Body of pancreas (tissue), 4 donors: Measurements from ENCODE around the gene DSTN. TPM values are rescaled to one million over a fixed set of nuclear protein-coding genes. Genes with fewer than 3 reads are reported as not detected.
A peak's percentile ranks its signal among the peaks of the same experiment; 100 is the strongest.

ENCODE experiments used
- ATAC-seq: fragments of 150-250 bp; one replicate; pipeline ENCODE4 v1.9.1; 2016
- DNase-seq, 4 donors: peaks; one replicate each; pipeline ENCODE4 v3.0.0-alpha.2; 2019
- H3K27ac ChIP-seq, 4 donors: fragments of 200-600 bp; sonication (generic); 1 replicate in 3 of 4; 2 replicates in 1 of 4; pipeline versions ENCODE4 v1.5.1 to v1.6.1; 2016 to 2019; ENCODE audit warnings: mild to moderate bottlenecking in 1 of 4, mixed read lengths in 1 of 4, moderate library complexity in 1 of 4
- H3K27me3 ChIP-seq, 2 donors: fragments of 200-600 bp; sonication (generic); one replicate each; pipeline ENCODE4 v1.6.0; 2016; ENCODE audit warnings: mild to moderate bottlenecking in 1 of 2
- H3K36me3 ChIP-seq, 2 donors: fragments of 200-600 bp; sonication (generic); replicated peaks in 1 of 2; 2 replicates each; pipeline ENCODE4 v1.5.1; 2016; ENCODE audit warnings: low read depth in 2 of 2; ENCODE audit not compliant: insufficient read depth in 1 of 2
- H3K4me1 ChIP-seq: fragments of 200-600 bp; sonication (generic); one replicate; pipeline ENCODE4 v1.6.0; 2016
- H3K4me3 ChIP-seq, 2 donors: fragments of 200-600 bp; sonication (generic); 1 replicate in 1 of 2; 2 replicates in 1 of 2; pipeline ENCODE4 v1.5.1; 2016 to 2019
- H3K9me3 ChIP-seq, 3 donors: fragments of 200-600 bp; sonication (generic); 1 replicate in 2 of 3; 2 replicates in 1 of 3; pipeline ENCODE4 v1.5.1; 2016
- POLR2A ChIP-seq, 3 donors: fragments of 450-650 bp; IDR thresholded peaks; one replicate each; pipeline ENCODE4 v1.6.1; 2016; ENCODE audit warnings: antibody characterized with exemption in 3 of 3, mild to moderate bottlenecking in 2 of 3
- WGBS, 2 donors: methylation state at CpG; one replicate each; pipeline ENCODE4 v1.1.5; 2017; 5-methylcytosine and 5-hydroxymethylcytosine counted together
- intact Hi-C: fragments of 100-400 bp; cut with DNase I; formaldehyde crosslinking; loops from one replicate; pipeline ENCODE4 v1.15.1; 2023
- total RNA-seq, 2 donors: library from RNA; depleted of rRNA; stranded (reverse); fragments of >200 nt; gene quantifications; one replicate each; pipeline ENCODE4 v1.1.0, GENCODE V29; 2016
- TF ChIP-seq, protein P1 (sequence below), 7 experiments: fragments of 450-650 bp in 4 of 7; fragments of 200-600 bp in 3 of 7; sonication (generic) in 3 of 7; IDR thresholded peaks; one replicate each; pipeline ENCODE4 v1.5.1; 2016 to 2019; ENCODE audit warnings: antibody characterized with exemption in 7 of 7

Gene DSTN
- total RNA-seq, 2 donors from 2014 or later: 103 to 464 TPM

DNA sequence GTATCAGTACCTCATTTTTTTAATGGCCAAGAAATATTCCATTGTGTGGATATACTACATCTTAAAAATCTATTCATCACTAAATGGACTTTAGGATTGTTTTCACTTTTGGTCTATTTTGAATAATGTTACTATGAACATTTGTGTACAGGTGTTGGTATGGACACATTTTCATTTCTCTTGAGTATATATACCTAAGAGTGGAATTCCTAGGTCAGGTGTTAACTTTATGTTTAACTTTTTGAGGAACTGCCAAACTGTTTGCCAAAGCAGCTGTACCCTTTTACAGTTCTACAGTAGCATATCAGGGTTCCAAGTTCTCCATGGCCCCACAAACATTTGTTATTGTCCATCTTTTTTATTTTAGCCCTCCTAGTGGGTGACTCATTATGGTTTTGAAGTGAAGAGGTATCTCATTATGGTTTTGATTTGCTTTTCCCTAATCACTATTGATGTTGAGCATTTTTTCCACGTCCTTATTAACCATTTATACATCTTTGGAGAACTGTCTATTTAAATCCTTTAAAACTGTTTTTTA lies 28.2 kb downstream of the DSTN start:
- H3K4me3 ChIP-seq: no peak overlapping the region
- peaks cover 78% of the 10 kb centered on the region for H3K4me1 ChIP-seq
- no peaks in the 10 kb centered on the region for H3K9me3 ChIP-seq
- intact Hi-C loops: no loop called here
- DNase-seq (no peak), ATAC-seq (peak; percentile 28)
- H3K36me3 ChIP-seq: no peaks in the 10 kb centered on the region
- TF ChIP-seq, protein P1, sequence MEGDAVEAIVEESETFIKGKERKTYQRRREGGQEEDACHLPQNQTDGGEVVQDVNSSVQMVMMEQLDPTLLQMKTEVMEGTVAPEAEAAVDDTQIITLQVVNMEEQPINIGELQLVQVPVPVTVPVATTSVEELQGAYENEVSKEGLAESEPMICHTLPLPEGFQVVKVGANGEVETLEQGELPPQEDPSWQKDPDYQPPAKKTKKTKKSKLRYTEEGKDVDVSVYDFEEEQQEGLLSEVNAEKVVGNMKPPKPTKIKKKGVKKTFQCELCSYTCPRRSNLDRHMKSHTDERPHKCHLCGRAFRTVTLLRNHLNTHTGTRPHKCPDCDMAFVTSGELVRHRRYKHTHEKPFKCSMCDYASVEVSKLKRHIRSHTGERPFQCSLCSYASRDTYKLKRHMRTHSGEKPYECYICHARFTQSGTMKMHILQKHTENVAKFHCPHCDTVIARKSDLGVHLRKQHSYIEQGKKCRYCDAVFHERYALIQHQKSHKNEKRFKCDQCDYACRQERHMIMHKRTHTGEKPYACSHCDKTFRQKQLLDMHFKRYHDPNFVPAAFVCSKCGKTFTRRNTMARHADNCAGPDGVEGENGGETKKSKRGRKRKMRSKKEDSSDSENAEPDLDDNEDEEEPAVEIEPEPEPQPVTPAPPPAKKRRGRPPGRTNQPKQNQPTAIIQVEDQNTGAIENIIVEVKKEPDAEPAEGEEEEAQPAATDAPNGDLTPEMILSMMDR (IDR thresholded peaks at IDR 0.05): no peak
- no peak for TF ChIP-seq POLR2A (IDR thresholded peaks at IDR 0.05)
- WGBS, 2 donors: 31 to 48% methylated on average over 1 of the region's 1 CpG
- no peak overlapping the region for H3K27ac ChIP-seq
- H3K27me3 ChIP-seq: no peaks in the 10 kb centered on the region

- WGBS, 2 donors: 22 to 41% methylated on average over 4 of the region's 4 CpGs
- TF ChIP-seq, protein P1 (IDR thresholded peaks at IDR 0.05): no peak
- no peak for TF ChIP-seq POLR2A (IDR thresholded peaks at IDR 0.05)
- DNase-seq: no peak
- no peak for ATAC-seq
- Histone ChIP-seq H3K4me3 (no peak overlapping the region), H3K27ac (peak overlapping the region in 1 of 4 donors; percentile 5), H3K27me3 (no peaks in the 10 kb centered on the region), H3K36me3 (no peaks in the 10 kb centered on the region), H3K9me3 (no peaks in the 10 kb centered on the region), H3K4me1 (peaks cover 78% of the 10 kb centered on the region)
- intact Hi-C loops: no loop called here
These were observed 32.1 kb downstream of the DSTN start for GRCh38 chr20:17601957-17602356.

DNA sequence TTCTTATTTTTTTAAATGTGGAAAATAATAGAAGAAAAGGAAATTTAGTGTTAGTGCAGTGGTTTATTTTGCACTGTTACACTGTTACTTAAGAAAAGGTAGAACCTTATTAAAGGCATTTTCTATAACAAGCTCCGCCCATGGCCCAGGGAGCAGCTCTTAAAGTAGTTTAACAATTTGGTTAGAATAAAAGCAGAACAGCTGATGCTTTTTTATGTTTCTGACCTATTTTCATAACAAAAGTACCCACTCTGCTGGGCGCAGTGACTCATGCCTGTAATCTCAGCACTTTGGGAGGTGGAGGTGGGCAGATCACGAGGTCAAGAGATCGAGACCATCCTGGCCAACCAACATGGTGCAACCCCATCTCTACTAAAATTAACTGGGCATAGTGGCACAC lies 32.6 kb downstream of the DSTN start:
- DNase-seq (no peak), ATAC-seq (no peak)
- intact Hi-C loops: no loop called here
- WGBS, 2 donors: 91 to 92% methylated on average over 4 of the region's 4 CpGs
- Histone ChIP-seq H3K4me3 (no peak overlapping the region), H3K36me3 (no peaks in the 10 kb centered on the region), H3K9me3 (no peaks in the 10 kb centered on the region), H3K27ac (peak overlapping the region in 2 of 4 donors; percentile 7 to 21), H3K4me1 (peaks cover 73% of the 10 kb centered on the region), H3K27me3 (no peaks in the 10 kb centered on the region)
- TF ChIP-seq POLR2A (IDR thresholded peaks at IDR 0.05): no peak
- TF ChIP-seq, protein P1 (IDR thresholded peaks at IDR 0.05): no peak

DNA sequence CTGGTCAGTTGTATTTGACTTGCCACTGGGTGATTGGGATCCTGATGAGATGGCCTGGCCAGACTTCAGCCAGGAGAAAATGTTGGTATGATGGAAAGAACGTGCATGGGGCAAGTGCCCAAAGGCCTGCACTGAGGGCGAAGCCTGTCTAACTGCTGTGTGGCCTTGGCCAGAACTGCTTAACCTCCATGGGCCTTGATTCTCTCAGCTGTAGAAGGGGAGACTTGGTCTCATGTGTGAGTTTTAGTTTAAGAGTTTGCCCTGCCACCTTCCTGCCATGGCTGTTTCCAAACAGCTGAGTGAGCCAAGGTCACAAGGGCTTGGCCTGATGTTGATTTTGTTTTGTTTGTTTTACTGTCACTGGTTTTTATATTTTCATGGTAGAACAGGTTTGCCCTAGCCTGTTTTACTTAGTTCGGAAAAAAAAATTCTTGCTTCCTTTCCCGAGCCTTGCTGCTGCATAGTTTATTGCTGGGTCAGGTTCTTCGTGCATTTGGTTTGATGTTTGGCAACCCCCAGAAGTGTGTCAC lies 35.3 kb downstream of the DSTN start:
- DNase-seq (peak; percentile 70 to 81 (median 78)), ATAC-seq (peak; percentile 90)
- Histone ChIP-seq H3K4me1 (peaks cover 53% of the 10 kb centered on the region), H3K27me3 (no peaks in the 10 kb centered on the region), H3K27ac (peak overlapping the region; percentile 52 to 76 (median 63)), H3K36me3 (peaks cover 0 to 2% of the 10 kb centered on the region in 2 donors), H3K9me3 (no peaks in the 10 kb centered on the region), H3K4me3 (no peak overlapping the region)
- 4 to 25% methylated on average over 5 of the region's 5 CpGs for WGBS, 2 donors
- TF ChIP-seq, protein P1 (IDR thresholded peaks at IDR 0.05): peak in 3 of 7 experiments; percentile 4 to 26 (median 21)
- no peak for TF ChIP-seq POLR2A (IDR thresholded peaks at IDR 0.05)
- intact Hi-C loops: no loop called here

GRCh38 chr20:17606001-17606400 lies 36.1 kb downstream of the DSTN start:
- 45 to 54% methylated on average over 2 of the region's 2 CpGs for WGBS, 2 donors
- DNase-seq (no peak), ATAC-seq (no peak)
- Histone ChIP-seq H3K27me3 (no peaks in the 10 kb centered on the region), H3K4me3 (no peak overlapping the region), H3K36me3 (peaks cover 0 to 2% of the 10 kb centered on the region in 2 donors), H3K27ac (peak overlapping the region in 3 of 4 donors; percentile 58 to 76 (median 68)), H3K4me1 (peaks cover 59% of the 10 kb centered on the region), H3K9me3 (no peaks in the 10 kb centered on the region)
- no peak for TF ChIP-seq POLR2A (IDR thresholded peaks at IDR 0.05)
- TF ChIP-seq, protein P1 (IDR thresholded peaks at IDR 0.05): no peak
- intact Hi-C loops: no loop called here
